Neural cell (in vitro differentiated cells): ENCODE data around the gene SDK2. TPM values are rescaled to one million over a fixed set of nuclear protein-coding genes. Genes with fewer than 3 reads are reported as not detected.

Experiments used
- H2AFZ ChIP-seq: fragments of 200-600, 300-800 bp; sonication (generic), shearing (Covaris generic); 2 replicates; pipeline ENCODE4 v1.6.0; 2014; ENCODE audit warnings: low read depth, mild to moderate bottlenecking, antibody characterized with exemption, low read length, moderate library complexity
- H3F3A ChIP-seq: fragments of 200-600 bp; shearing (Covaris generic); 2 replicates; pipeline ENCODE4 v1.6.1; 2016; ENCODE audit warnings: mild to moderate bottlenecking, moderate library complexity, mixed read lengths, antibody characterized with exemption, low read length; ENCODE audit not compliant: insufficient read depth, poor library complexity, severe bottlenecking
- H3K27ac ChIP-seq: fragments of 200-600, 300-800 bp; sonication (generic), shearing (Covaris generic); 2 replicates; pipeline ENCODE4 v1.5.1; 2014; ENCODE audit warnings: mild to moderate bottlenecking, low read length, moderate library complexity
- H3K27me3 ChIP-seq: fragments of 300-800, 200-600 bp; sonication (generic), shearing (Covaris generic); 2 replicates; pipeline ENCODE4 v1.6.0; 2014; ENCODE audit warnings: mild to moderate bottlenecking, low read depth, low read length, moderate library complexity; ENCODE audit not compliant: insufficient read depth
- H3K36me3 ChIP-seq: fragments of 300-800, 200-600 bp; sonication (generic), shearing (Covaris generic); 2 replicates; pipeline ENCODE4 v1.5.1; 2014; ENCODE audit warnings: mild to moderate bottlenecking, antibody characterized with exemption, low read length, moderate library complexity; ENCODE audit not compliant: insufficient read depth
- H3K4me2 ChIP-seq: fragments of 300-800, 200-600 bp; sonication (generic), shearing (Covaris generic); 2 replicates; pipeline ENCODE4 v1.6.0; 2014; ENCODE audit warnings: mild to moderate bottlenecking, low read length
- H3K4me3 ChIP-seq: fragments of 300-800, 200-600 bp; sonication (generic), shearing (Covaris generic); 2 replicates; pipeline ENCODE4 v1.5.1; 2014; ENCODE audit warnings: mild to moderate bottlenecking, low read length, moderate library complexity
- H3K79me2 ChIP-seq: fragments of 200-600 bp; shearing (Covaris generic); replicated peaks from 2 replicates; pipeline ENCODE4 v1.6.0; 2014; ENCODE audit warnings: mild to moderate bottlenecking, low read length, moderate library complexity; ENCODE audit not compliant: insufficient read depth
- H3K9ac ChIP-seq: fragments of 300-800, 200-600 bp; sonication (generic), shearing (Covaris generic); 2 replicates; pipeline ENCODE4 v1.6.1; 2016; ENCODE audit warnings: mild to moderate bottlenecking, low read length, mixed read lengths
- H3K9me2 ChIP-seq: fragments of 200-600 bp; shearing (Covaris generic); 2 replicates; pipeline ENCODE4 v1.6.1; 2016; ENCODE audit warnings: mild to moderate bottlenecking, low read length, mixed read lengths; ENCODE audit not compliant: insufficient read depth
- H3K9me3 ChIP-seq: fragments of 200-600, 300-800 bp; sonication (generic), shearing (Covaris generic); 2 replicates; pipeline ENCODE4 v1.6.1; 2016; ENCODE audit warnings: mild to moderate bottlenecking, mixed run types, low read length, moderate library complexity, mixed read lengths
- H4K20me1 ChIP-seq: fragments of 200-600 bp; shearing (Covaris generic); 2 replicates; pipeline ENCODE4 v1.6.1; 2016; ENCODE audit warnings: mild to moderate bottlenecking, mixed run types; ENCODE audit not compliant: insufficient read depth
- CTCF ChIP-seq: fragments of 450-650 bp; IDR thresholded peaks from 2 replicates; pipeline ENCODE4 v1.5.1; 2014; ENCODE audit warnings: antibody characterized with exemption, mild to moderate bottlenecking, moderate library complexity; ENCODE audit not compliant: poor library complexity, severe bottlenecking
- EP300 ChIP-seq: fragments of 450-650 bp; conservative IDR thresholded peaks from 2 replicates; pipeline ENCODE4 v1.6.1; 2014; ENCODE audit warnings: antibody characterized with exemption, mild to moderate bottlenecking, moderate library complexity; ENCODE audit not compliant: poor library complexity, severe bottlenecking
- EZH2 ChIP-seq: fragments of 200-600, 300-800 bp; shearing (Covaris generic), sonication (generic); IDR thresholded peaks from 2 replicates; pipeline ENCODE4 v1.6.1; 2014; ENCODE audit warnings: antibody characterized with exemption, low read length, borderline replicate concordance, mild to moderate bottlenecking; ENCODE audit not compliant: insufficient read depth, poor library complexity, severe bottlenecking
- MXI1 ChIP-seq: fragments of 450-650 bp; conservative IDR thresholded peaks from 2 replicates; pipeline ENCODE4 v1.6.1; 2014; ENCODE audit warnings: antibody characterized with exemption, mild to moderate bottlenecking; ENCODE audit not compliant: poor library complexity, severe bottlenecking
- POLR2AphosphoS5 ChIP-seq: IDR thresholded peaks from 2 replicates; pipeline ENCODE4 v1.6.1; 2012
- RAD21 ChIP-seq: fragments of 450-650 bp; conservative IDR thresholded peaks from 2 replicates; pipeline ENCODE4 v1.6.1; 2014; ENCODE audit warnings: antibody characterized with exemption, mild to moderate bottlenecking, moderate library complexity
- REST ChIP-seq: IDR thresholded peaks from 2 replicates; pipeline ENCODE4 v1.6.1; 2012; ENCODE audit warnings: borderline replicate concordance
- SMC3 ChIP-seq: fragments of 450-650 bp; conservative IDR thresholded peaks from 2 replicates; pipeline ENCODE4 v1.6.1; 2014; ENCODE audit warnings: antibody characterized with exemption, mild to moderate bottlenecking, moderate library complexity; ENCODE audit not compliant: poor library complexity
- TAF1 ChIP-seq: IDR thresholded peaks from 2 replicates; pipeline ENCODE4 v1.6.1; 2012; ENCODE audit warnings: low read depth
- polyA plus RNA-seq: library from polyadenylated mRNA; depleted of rRNA; stranded (reverse); fragments of >200 nt; gene quantifications from 2 replicates; pipeline ENCODE4 v1.2.3, GENCODE V29; 2014

The SDK2 gene
- polyA plus RNA-seq, 1 donor from 2014 or later: 0.73 TPM

GRCh38 chr17:73663614-73664013 is 19.4 kb upstream of the SDK2 start:
- H3K4me2 ChIP-seq: no peak overlapping the region
- H3K9me2 ChIP-seq: no peaks in the 10 kb centered on the region
- TF ChIP-seq TAF1 (no peak), EP300 (no peak), CTCF (no peak), EZH2 (no peak), SMC3 (no peak), POLR2AphosphoS5 (no peak), RAD21 (no peak), MXI1 (no peak)
- no peaks in the 10 kb centered on the region for H3K9me3 ChIP-seq
- no peak overlapping the region for H3K27ac ChIP-seq
- H3K36me3 ChIP-seq: no peaks in the 10 kb centered on the region
- H3K9ac ChIP-seq: no peak overlapping the region
- no peaks in the 10 kb centered on the region for H3K79me2 ChIP-seq
- no peaks in the 10 kb centered on the region for H3F3A ChIP-seq
- no peaks in the 10 kb centered on the region for H4K20me1 ChIP-seq
- no peak overlapping the region for H2AFZ ChIP-seq
- no peak overlapping the region for H3K4me3 ChIP-seq
- H3K27me3 ChIP-seq: no peaks in the 10 kb centered on the region

- H4K20me1 ChIP-seq: no peaks in the 10 kb centered on the region
- no peaks in the 10 kb centered on the region for H3K9me2 ChIP-seq
- H3K9ac ChIP-seq: no peak overlapping the region
- no peak overlapping the region for H3K4me3 ChIP-seq
- no peaks in the 10 kb centered on the region for H3K9me3 ChIP-seq
- H3K27ac ChIP-seq: no peak overlapping the region
- no peak overlapping the region for H2AFZ ChIP-seq
- TF ChIP-seq TAF1: no peak
- TF ChIP-seq REST: no peak
- TF ChIP-seq POLR2AphosphoS5: no peak
- TF ChIP-seq EP300: no peak
- TF ChIP-seq CTCF: no peak
- TF ChIP-seq SMC3: no peak
- no peak for TF ChIP-seq RAD21
- no peak for TF ChIP-seq MXI1
- no peak for TF ChIP-seq EZH2
- H3K4me2 ChIP-seq: no peak overlapping the region
- H3F3A ChIP-seq: no peaks in the 10 kb centered on the region
- no peaks in the 10 kb centered on the region for H3K36me3 ChIP-seq
- H3K79me2 ChIP-seq: no peaks in the 10 kb centered on the region
- H3K27me3 ChIP-seq: no peaks in the 10 kb centered on the region
Observed at GRCh38 chr17:73660366-73660765, 16.1 kb upstream of the SDK2 start.
